Neural cell (in vitro differentiated cells): ENCODE measurements around the gene BRD3OS.

Source experiments
- CTCF ChIP-seq: fragments of 450-650 bp; IDR thresholded peaks from 2 replicates; pipeline ENCODE4 v1.5.1; 2014; ENCODE audit warnings: antibody characterized with exemption, mild to moderate bottlenecking, moderate library complexity; ENCODE audit not compliant: poor library complexity, severe bottlenecking
- EZH2 ChIP-seq: fragments of 200-600, 300-800 bp; shearing (Covaris generic), sonication (generic); IDR thresholded peaks from 2 replicates; pipeline ENCODE4 v1.6.1; 2014; ENCODE audit warnings: antibody characterized with exemption, low read length, borderline replicate concordance, mild to moderate bottlenecking; ENCODE audit not compliant: insufficient read depth, poor library complexity, severe bottlenecking
- MXI1 ChIP-seq: fragments of 450-650 bp; conservative IDR thresholded peaks from 2 replicates; pipeline ENCODE4 v1.6.1; 2014; ENCODE audit warnings: antibody characterized with exemption, mild to moderate bottlenecking; ENCODE audit not compliant: poor library complexity, severe bottlenecking
- POLR2AphosphoS5 ChIP-seq: IDR thresholded peaks from 2 replicates; pipeline ENCODE4 v1.6.1; 2012
- TAF1 ChIP-seq: IDR thresholded peaks from 2 replicates; pipeline ENCODE4 v1.6.1; 2012; ENCODE audit warnings: low read depth

GRCh38 chr9:133997584-133997983 lies 27.7 kb upstream of the BRD3OS start:
- TF ChIP-seq EZH2 (no peak), CTCF (no peak), MXI1 (no peak), TAF1 (no peak), POLR2AphosphoS5 (no peak)
